Peyer's patch (tissue), 4 donors: ENCODE data around the gene ARSG.

Experiments used
- CTCF ChIP-seq, 6 experiments: fragments of 450-650 bp in 4 of 6; fragments of 200-600 bp in 2 of 6; sonication (generic) in 1 of 6; IDR thresholded peaks; one replicate each; pipeline ENCODE4 v1.5.1; 2017 to 2019; ENCODE audit warnings: antibody characterized with exemption in 6 of 6, mild to moderate bottlenecking in 3 of 6, moderate library complexity in 1 of 6
- POLR2A ChIP-seq, 2 donors: fragments of 450-650 bp; IDR thresholded peaks; one replicate each; pipeline ENCODE4 v1.5.1; 2017; ENCODE audit warnings: antibody characterized with exemption in 2 of 2, mild to moderate bottlenecking in 2 of 2, moderate library complexity in 2 of 2

DNA sequence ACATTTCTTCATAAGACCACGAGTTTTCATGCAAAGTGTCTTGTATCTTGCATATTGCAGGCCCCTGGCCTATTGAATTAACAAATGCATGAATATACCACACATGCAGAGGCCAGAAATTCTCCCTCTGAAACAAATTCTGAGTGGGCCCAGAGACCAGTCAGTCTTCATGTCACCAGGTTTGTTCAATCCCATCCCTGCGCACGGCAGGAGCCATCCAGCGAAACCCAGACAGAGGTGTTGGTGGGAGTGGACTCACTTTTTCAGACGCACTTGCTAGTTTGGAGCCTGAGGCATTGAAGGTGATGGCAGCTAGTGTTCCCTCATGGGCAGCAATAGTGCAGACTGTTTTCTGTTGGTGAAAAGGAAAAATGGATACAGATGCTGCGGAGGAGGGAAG, 144.1 kb downstream of the ARSG start:
- TF ChIP-seq CTCF (IDR thresholded peaks at IDR 0.05): no peak
- no peak for TF ChIP-seq POLR2A (IDR thresholded peaks at IDR 0.05)
